Mesenchymal stem cell (in vitro differentiated cells and primary cell): ENCODE measurements around the gene CELA2B.
A peak's percentile ranks its signal among the peaks of the same experiment; 100 is the strongest.
"Not testable (repeated sequence)": the region's sequence is repeated elsewhere in the genome, so short reads cannot be mapped to it uniquely, and the experiment has no call there.

Experiments
- DNase-seq: peaks from one replicate; pipeline ENCODE4 v3.0.0-alpha.2; 2013
- H2AFZ ChIP-seq: one replicate; pipeline ENCODE4 v1.6.1; 2013; ENCODE audit warnings: low read depth, mild to moderate bottlenecking, control low read depth, inconsistent platforms, low read length, moderate library complexity
- H2AK5ac ChIP-seq: 2 replicates; pipeline ENCODE4 v1.6.1; 2013; ENCODE audit warnings: low read length, moderate library complexity, mild to moderate bottlenecking, inconsistent platforms; ENCODE audit not compliant: severe bottlenecking
- H2BK120ac ChIP-seq: one replicate; pipeline ENCODE4 v1.6.1; 2013; ENCODE audit warnings: low read depth, mild to moderate bottlenecking, inconsistent platforms, low read length, moderate library complexity
- H2BK12ac ChIP-seq, 2 experiments: one replicate each; pipeline ENCODE4 v1.6.1; 2013; ENCODE audit warnings: inconsistent platforms in 2 of 2, low read length in 2 of 2, mild to moderate bottlenecking in 2 of 2, moderate library complexity in 2 of 2, control low read depth in 1 of 2
- H2BK15ac ChIP-seq: one replicate; pipeline ENCODE4 v1.6.1; 2013; ENCODE audit warnings: mild to moderate bottlenecking, low read depth, inconsistent platforms; ENCODE audit not compliant: poor library complexity, severe bottlenecking
- H2BK5ac ChIP-seq: 2 replicates; pipeline ENCODE4 v1.6.1; 2013; ENCODE audit warnings: low read depth, mild to moderate bottlenecking, low read length, control low read depth, inconsistent platforms; ENCODE audit not compliant: poor library complexity, severe bottlenecking
- H3K14ac ChIP-seq, 2 experiments: one replicate each; pipeline ENCODE4 v1.6.1; 2013; ENCODE audit warnings: inconsistent platforms in 2 of 2, low read length in 2 of 2, control low read depth in 1 of 2, mild to moderate bottlenecking in 1 of 2, moderate library complexity in 1 of 2
- H3K18ac ChIP-seq, 2 experiments: one replicate each; pipeline ENCODE4 v1.6.1; 2013; ENCODE audit warnings: inconsistent platforms in 2 of 2, low read length in 2 of 2, control low read depth in 1 of 2, low read depth in 1 of 2, mild to moderate bottlenecking in 1 of 2
- H3K23ac ChIP-seq, 2 experiments: one replicate each; pipeline ENCODE4 v1.6.1; 2013; ENCODE audit warnings: inconsistent platforms in 2 of 2, low read length in 2 of 2, mild to moderate bottlenecking in 2 of 2, moderate library complexity in 2 of 2, control low read depth in 1 of 2
- H3K27ac ChIP-seq: 2 replicates; pipeline ENCODE4 v1.5.1; 2013; ENCODE audit warnings: mild to moderate bottlenecking, moderate library complexity, low read length, control low read depth, inconsistent platforms; ENCODE audit not compliant: poor library complexity, severe bottlenecking
- H3K27me3 ChIP-seq, 2 experiments: 2 replicates each; pipeline versions ENCODE4 v1.6.1 to v1.7.0; 2013; ENCODE audit warnings: low read length in 2 of 2, mild to moderate bottlenecking in 2 of 2, moderate library complexity in 2 of 2, control low read depth in 1 of 2, inconsistent platforms in 1 of 2; ENCODE audit not compliant: control insufficient read depth in 1 of 2, insufficient read depth in 1 of 2
- H3K36me3 ChIP-seq, 2 experiments: 2 replicates each; pipeline versions ENCODE4 v1.6.1 to v1.7.0; 2013; ENCODE audit warnings: low read length in 2 of 2, control low read depth in 1 of 2, inconsistent platforms in 1 of 2, low read depth in 1 of 2, mild to moderate bottlenecking in 1 of 2; ENCODE audit not compliant: insufficient read depth in 2 of 2, control insufficient read depth in 1 of 2
- H3K4ac ChIP-seq, 2 experiments: one replicate each; pipeline ENCODE4 v1.6.1; 2013; ENCODE audit warnings: inconsistent platforms in 2 of 2, low read length in 2 of 2, mild to moderate bottlenecking in 2 of 2, moderate library complexity in 2 of 2, control low read depth in 1 of 2, low read depth in 1 of 2
- H3K4me1 ChIP-seq: 2 replicates; pipeline ENCODE4 v1.6.1; 2013; ENCODE audit warnings: low read depth, low read length, control low read depth; ENCODE audit not compliant: control insufficient read depth, insufficient read depth
- H3K4me2 ChIP-seq: 2 replicates; pipeline ENCODE4 v1.6.1; 2013; ENCODE audit warnings: low read length, mild to moderate bottlenecking, inconsistent platforms; ENCODE audit not compliant: poor library complexity, severe bottlenecking
- H3K4me3 ChIP-seq, 2 experiments: 2 replicates each; pipeline versions ENCODE4 v1.5.1 to v1.7.0; 2013; ENCODE audit warnings: low read length in 2 of 2, mild to moderate bottlenecking in 2 of 2, control low read depth in 1 of 2, low read depth in 1 of 2; ENCODE audit not compliant: insufficient read depth in 1 of 2
- H3K79me1 ChIP-seq: replicated peaks from 2 replicates; pipeline ENCODE4 v1.6.1; 2013; ENCODE audit warnings: mild to moderate bottlenecking, control low read depth, low read length, inconsistent platforms; ENCODE audit not compliant: poor library complexity, severe bottlenecking
- H3K9ac ChIP-seq: 2 replicates; pipeline ENCODE4 v1.7.0; 2013; ENCODE audit warnings: mild to moderate bottlenecking, low read length, moderate library complexity
- H3K9me3 ChIP-seq: 2 replicates; pipeline ENCODE4 v1.7.0; 2013; ENCODE audit warnings: mild to moderate bottlenecking, low read length; ENCODE audit not compliant: control insufficient read depth
- H4K8ac ChIP-seq: one replicate; pipeline ENCODE4 v1.6.1; 2013; ENCODE audit warnings: inconsistent platforms, mild to moderate bottlenecking, low read length, moderate library complexity
- H4K91ac ChIP-seq: one replicate; pipeline ENCODE4 v1.6.1; 2013; ENCODE audit warnings: mild to moderate bottlenecking, low read length, inconsistent platforms
- WGBS: methylation state at CpG from one replicate; pipeline ENCODE4 v1.1.7; 2013; ENCODE audit warnings: mixed read lengths; 5-methylcytosine and 5-hydroxymethylcytosine counted together

Gene CELA2B

DNA sequence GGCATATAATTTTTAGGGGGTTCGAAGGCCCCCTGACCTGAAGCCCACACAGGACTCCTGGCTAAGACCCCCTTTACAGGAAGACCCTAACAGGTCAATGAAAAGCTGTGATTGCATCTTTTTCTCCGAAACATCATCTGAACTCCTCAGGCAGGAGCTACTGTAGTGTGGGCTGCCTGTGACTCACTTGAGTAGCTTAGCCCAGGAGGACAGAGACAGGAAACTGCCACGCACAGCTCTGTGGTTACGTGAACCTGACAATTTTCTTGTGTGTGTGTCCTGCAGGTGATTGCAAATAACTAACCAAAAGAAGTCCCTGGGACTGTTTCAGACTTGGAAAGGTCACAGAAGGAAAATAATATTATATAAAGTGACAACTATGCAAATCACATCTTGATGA lies 15.1 kb downstream of the CELA2B start:
- H3K9me3 ChIP-seq, H3K4me2 ChIP-seq, H4K91ac ChIP-seq, H3K4me1 ChIP-seq, H2AK5ac ChIP-seq, H3K9ac ChIP-seq, H3K14ac ChIP-seq, H3K79me1 ChIP-seq, H2BK5ac ChIP-seq, H2BK15ac ChIP-seq, DNase-seq, H2BK120ac ChIP-seq, H3K23ac ChIP-seq, H3K18ac ChIP-seq, H2BK12ac ChIP-seq, H3K27ac ChIP-seq, H2AFZ ChIP-seq, H3K4ac ChIP-seq, H3K27me3 ChIP-seq, H4K8ac ChIP-seq, H3K4me3 ChIP-seq: not testable (repeated sequence)
- peaks cover 22 to 34% of the 10 kb centered on the region in 2 experiments for H3K36me3 ChIP-seq
- WGBS: 82% methylated on average over 4 of the region's 4 CpGs

- Histone ChIP-seq H2AK5ac (no peak overlapping the region), H4K8ac (peak overlapping the region; percentile 12), H2BK120ac (no peak overlapping the region), H3K14ac (no peak overlapping the region), H3K4ac (peak overlapping the region in 1 of 2 experiments; percentile 70), H3K36me3 (peaks cover 22 to 28% of the 10 kb centered on the region in 2 experiments), H3K79me1 (no peaks in the 10 kb centered on the region), H3K4me2 (no peak overlapping the region), H3K23ac (no peak overlapping the region), H2BK12ac (no peak overlapping the region), H3K18ac (no peak overlapping the region), H3K9me3 (no peaks in the 10 kb centered on the region), H2AFZ (no peak overlapping the region), H3K4me1 (no peaks in the 10 kb centered on the region), H4K91ac (no peak overlapping the region), H2BK5ac (no peak overlapping the region), H3K9ac (no peak overlapping the region), H3K27me3 (no peaks in the 10 kb centered on the region), H3K4me3 (no peak overlapping the region), H2BK15ac (no peak overlapping the region), H3K27ac (no peak overlapping the region)
- WGBS: 18% methylated on average over 5 of the region's 5 CpGs
- peak; percentile 20 for DNase-seq
These were observed 16.7 kb downstream of the CELA2B start for GRCh38 chr1:15492596-15492995.

DNA sequence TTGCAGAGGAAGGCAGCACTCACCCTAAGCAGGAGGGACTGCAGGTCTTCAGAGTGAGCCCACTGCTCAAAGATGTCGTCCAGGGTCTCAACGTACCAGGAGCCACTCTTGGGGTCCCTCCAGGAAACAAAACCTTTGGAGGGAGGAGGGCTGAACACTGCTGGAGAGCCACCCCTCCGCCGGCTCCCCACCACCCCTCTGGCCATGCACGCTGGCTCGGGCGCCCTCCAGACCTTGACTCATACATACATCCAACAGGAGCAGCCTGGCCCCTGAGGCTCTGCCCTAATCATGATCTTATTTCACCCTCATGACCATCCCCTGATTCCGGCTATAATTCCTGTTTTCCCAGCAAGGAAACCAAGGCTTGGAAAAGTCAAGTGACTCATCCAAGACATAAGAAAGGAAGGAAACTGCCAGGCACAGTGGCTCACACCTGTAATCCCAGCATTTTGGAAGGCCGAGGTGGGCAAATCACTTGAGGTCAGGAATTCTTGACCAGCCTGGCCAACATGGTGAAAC lies 18.0 kb downstream of the CELA2B start:
- H2BK5ac ChIP-seq: no peak overlapping the region
- no peak overlapping the region for H3K4me2 ChIP-seq
- no peak overlapping the region for H3K14ac ChIP-seq
- H3K27me3 ChIP-seq: no peaks in the 10 kb centered on the region
- H3K4ac ChIP-seq: no peak overlapping the region
- H2BK120ac ChIP-seq: no peak overlapping the region
- WGBS: 96% methylated on average over 9 of the region's 9 CpGs
- no peak overlapping the region for H3K4me3 ChIP-seq
- H3K9me3 ChIP-seq: no peaks in the 10 kb centered on the region
- no peak overlapping the region for H3K27ac ChIP-seq
- peaks cover 22 to 28% of the 10 kb centered on the region in 2 experiments for H3K36me3 ChIP-seq
- H4K91ac ChIP-seq: peak overlapping the region; percentile 21
- H4K8ac ChIP-seq: no peak overlapping the region
- H2AFZ ChIP-seq: no peak overlapping the region
- H2AK5ac ChIP-seq: no peak overlapping the region
- no peaks in the 10 kb centered on the region for H3K4me1 ChIP-seq
- no peak for DNase-seq
- H2BK12ac ChIP-seq: no peak overlapping the region
- H3K9ac ChIP-seq: no peak overlapping the region
- H3K18ac ChIP-seq: no peak overlapping the region
- no peaks in the 10 kb centered on the region for H3K79me1 ChIP-seq
- H2BK15ac ChIP-seq: no peak overlapping the region
- no peak overlapping the region for H3K23ac ChIP-seq

DNA sequence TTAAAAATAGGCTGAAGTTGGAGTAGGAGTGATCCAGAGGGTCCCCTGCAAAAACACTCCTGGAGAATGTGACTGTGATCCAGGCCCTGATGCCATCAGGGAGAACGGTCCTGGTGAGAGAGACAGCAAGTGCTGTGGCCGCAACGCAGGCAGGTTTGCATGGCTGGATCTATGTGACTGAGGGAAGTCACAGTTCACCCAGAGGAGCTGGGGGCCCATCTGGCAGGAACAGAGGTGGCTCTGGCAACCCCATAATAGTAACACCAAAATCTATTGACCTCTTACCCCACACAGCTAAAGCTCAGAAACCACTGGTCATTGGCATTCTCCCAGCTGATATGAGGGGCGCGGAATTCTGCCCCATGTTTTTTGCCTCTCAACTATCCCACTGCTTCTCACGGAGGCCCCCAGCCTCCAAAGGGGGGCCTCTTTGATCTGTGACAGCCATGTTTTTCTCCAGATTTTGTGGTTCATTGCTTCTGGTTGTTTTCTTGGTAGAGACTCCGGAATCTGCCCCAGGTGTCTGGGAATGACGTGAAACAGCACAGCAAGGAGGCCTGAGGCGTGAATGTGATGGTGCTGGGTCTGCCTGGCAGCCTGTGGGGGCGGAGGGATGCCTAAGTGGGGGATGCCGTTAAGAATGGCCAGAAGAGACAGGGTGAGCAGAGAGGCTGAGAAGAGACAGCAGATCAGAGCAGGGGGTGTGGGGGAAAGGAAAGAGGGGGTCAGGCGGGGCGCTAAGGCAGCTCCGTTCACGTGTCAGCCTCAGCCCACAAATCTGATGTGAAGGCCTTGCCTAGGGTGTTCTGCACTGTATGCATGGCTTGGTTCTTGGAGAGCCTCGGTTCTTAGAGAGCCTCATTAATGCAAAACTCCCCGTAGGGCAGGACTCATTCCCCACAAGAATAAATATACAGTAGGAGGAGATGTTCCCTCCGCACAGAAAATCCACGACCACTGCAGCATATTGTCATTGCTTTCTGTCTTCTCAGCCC lies 24.6 kb downstream of the CELA2B start:
- 82% methylated on average over 18 of the region's 19 CpGs for WGBS

More for the DNA sequence above, 24.6 kb downstream of the CELA2B start:
- Histone ChIP-seq H2BK5ac (no peak overlapping the region), H3K4ac (no peak overlapping the region), H2AK5ac (no peak overlapping the region), H3K27ac (no peak overlapping the region), H3K9me3 (no peaks in the 10 kb centered on the region), H2BK120ac (no peak overlapping the region), H3K4me3 (no peak overlapping the region), H3K36me3 (peaks cover 21 to 22% of the 10 kb centered on the region in 2 experiments), H4K91ac (no peak overlapping the region), H3K14ac (peak overlapping the region in 1 of 2 experiments; percentile 28), H3K9ac (no peak overlapping the region), H3K4me1 (peaks cover 13% of the 10 kb centered on the region), H2BK15ac (no peak overlapping the region), H3K79me1 (no peaks in the 10 kb centered on the region), H3K4me2 (no peak overlapping the region), H2AFZ (no peak overlapping the region), H2BK12ac (no peak overlapping the region), H4K8ac (no peak overlapping the region), H3K23ac (no peak overlapping the region), H3K18ac (no peak overlapping the region), H3K27me3 (no peaks in the 10 kb centered on the region)
- no peak for DNase-seq
